ENCODE measurements around the gene PIGZ.

Gene PIGZ

DNA sequence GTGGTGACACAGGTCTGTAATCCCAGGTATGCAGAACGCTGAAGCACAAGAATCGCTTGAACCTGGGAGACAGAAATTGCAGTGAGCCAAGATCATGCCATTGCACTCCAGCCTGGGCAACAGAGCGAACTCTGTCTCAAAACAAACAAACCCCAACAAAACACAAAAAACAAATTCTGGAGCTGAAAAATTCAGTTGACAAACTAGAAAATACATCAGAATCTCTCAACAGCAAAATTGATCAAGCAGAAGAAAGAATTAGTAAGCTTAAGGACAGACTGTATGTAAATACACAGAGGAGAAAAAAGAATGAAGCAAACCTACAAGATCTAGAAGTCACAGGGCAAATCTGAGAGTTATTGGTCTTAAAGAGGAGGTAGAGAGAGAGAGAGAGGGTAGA lies 51.6 kb downstream of the PIGZ start:
- DNase-seq (ENCODE audit: low read depth in 4 of 4, low spot score in 1 of 4) = no peak

DNA sequence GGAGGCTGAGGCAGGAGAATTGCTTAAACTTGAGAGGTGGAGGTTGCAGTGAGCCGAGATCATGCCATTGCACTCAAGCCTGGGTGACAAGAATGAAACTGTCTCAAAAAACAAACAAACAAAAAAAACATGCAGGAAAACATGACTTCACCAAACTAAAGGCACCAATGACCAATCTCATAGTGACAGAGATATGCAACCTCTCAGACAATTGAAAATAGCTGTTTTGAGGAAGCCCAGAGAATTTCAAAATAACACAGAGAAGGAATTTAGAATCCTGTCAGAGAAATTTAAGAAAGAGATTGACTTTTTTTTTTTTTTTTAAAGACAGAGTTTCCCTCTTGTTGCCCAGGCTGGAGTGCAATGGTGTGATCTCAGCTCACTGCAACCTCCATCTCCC lies 52.4 kb downstream of the PIGZ start:
- no peak for DNase-seq (ENCODE audit: low read depth in 4 of 4, low spot score in 1 of 4)

DNA sequence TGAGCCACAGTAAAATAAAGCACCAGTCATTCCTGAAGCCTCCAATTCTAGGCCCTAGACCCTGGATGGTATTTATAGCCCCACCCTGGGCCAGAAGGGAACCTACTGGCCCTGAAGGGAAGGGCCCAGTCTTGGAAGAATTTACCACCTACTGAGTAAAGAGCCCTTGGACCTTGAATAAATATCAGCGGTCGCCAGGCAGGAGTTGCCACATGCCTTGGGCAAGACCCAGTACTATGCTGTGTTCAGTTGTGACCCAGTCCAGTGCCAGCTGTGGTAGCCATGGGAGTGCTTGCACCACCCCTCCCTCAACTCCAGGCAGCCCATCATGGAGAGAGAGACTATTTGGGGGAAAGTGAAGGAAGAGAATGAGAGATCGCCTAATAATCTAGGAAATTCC lies 53.3 kb downstream of the PIGZ start:
- no peak for DNase-seq (ENCODE audit: low read depth in 4 of 4, low spot score in 1 of 4)

DNA sequence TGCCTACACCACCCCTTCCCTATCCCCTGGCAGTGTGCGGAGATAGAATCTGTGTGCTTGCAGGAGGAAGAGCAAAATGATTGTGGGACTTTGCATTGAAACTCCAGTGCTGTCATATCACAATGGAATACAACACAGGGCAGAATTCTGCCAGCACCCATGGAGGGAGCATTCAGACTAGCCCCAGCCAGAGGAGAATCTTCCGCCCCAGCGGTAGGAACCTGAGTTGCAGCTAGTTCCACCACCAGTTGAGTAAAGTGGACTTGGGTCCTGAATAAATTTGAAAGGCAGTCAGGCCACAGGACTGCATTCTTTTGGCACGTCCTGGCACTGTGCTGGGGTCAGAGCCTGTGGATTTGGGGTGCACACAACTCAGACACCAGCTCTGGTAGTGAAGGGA lies 53.8 kb downstream of the PIGZ start:
- no peak for DNase-seq (ENCODE audit: low read depth in 4 of 4, low spot score in 1 of 4)

DNA sequence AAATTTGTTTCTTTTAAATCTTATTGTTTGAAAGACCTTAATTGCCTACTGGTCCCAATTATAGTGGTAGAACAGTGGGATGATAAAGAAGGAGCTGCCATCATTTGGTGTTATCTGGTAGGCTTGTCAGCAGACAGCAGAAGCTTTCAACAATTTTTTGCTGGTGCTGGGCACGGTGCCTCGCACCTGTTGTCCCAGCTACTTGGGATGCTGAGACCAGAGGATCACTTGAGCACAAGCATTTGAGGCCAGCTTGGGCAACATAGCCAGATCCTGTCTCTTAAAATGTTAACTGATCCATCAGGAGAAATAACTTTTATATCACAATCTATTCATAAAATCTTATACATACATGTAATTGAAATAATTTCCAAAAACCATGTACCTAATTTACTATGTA lies 64.9 kb downstream of the PIGZ start:
- no peak for DNase-seq (ENCODE audit: low read depth in 4 of 4, low spot score in 1 of 4)

DNA sequence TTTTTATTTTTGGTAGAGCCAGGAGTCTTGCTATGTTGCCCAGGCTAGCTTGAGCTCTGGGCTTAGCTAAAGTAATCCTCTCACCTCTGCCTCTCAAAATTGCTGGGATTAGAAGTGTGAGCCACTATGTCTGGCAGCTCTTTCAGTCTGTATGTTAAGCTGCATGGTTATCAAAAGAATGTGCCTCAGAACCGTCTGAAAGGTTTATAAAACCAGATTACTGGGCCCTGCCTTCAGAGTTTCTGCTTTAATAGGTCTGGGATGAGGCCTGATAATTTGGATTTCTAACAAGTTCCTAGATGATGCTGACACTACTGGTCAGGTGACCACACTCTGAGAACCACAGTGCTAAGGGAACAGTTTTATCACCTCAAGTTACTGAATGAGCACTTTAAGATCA lies 66.3 kb downstream of the PIGZ start:
- DNase-seq (ENCODE audit: low read depth in 4 of 4, low spot score in 1 of 4) = no peak

DNA sequence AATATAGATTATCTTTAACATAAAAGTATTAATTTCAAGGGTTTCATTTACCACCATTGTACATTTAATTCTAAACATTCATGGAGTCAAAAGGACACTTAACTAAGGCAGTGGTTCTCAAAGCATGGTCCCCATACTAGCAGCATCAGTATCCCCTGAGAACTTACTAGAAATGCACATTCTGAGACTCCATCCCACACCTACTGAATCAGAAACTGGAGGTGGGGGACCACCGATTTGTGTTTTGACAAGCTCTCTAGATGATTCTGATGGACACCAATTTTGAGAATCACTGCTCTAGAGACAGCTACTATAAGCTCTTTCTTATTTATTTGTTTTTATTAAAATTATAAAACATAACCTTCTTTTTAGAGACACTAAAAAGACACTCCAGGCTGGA lies 66.9 kb downstream of the PIGZ start:
- no peak for DNase-seq (ENCODE audit: low read depth in 4 of 4, low spot score in 1 of 4)

Measured in stimulated activated CD4-positive, alpha-beta T cell treated with anti-CD3 and anti-CD28 coated beads, Interleukin-1b, Interleukin-23, amount 100 ng/mL, for 24 hours (primary cell).